GM15510 (cell line): ENCODE measurements around the gene COG1.

ENCODE experiments used
- POLR2A ChIP-seq: IDR thresholded peaks from 3 replicates; pipeline ENCODE4 v1.6.1; 2011; ENCODE audit warnings: borderline replicate concordance; ENCODE audit not compliant: insufficient read length; ENCODE audit errors: extremely low read depth

Gene COG1

DNA sequence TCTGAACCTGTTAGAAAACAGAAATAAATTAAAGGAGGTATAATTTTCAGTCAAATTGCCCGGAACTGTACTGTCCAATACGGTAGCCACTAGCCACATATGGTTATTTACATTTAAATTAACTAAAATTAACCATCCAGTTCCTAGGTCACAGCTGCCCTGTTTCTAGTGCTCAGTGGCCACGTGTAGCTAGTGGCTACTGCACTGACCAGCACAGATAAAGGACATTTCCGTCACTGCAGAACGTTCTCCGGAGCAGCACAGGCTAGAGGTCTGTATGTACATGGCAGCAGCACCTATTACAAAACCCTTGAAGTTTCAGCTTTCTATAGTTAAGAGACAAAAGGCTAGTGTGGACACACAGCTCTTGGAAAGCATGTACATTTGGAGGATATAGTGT lies 35.1 kb downstream of the COG1 start:
- no peak for TF ChIP-seq POLR2A

DNA sequence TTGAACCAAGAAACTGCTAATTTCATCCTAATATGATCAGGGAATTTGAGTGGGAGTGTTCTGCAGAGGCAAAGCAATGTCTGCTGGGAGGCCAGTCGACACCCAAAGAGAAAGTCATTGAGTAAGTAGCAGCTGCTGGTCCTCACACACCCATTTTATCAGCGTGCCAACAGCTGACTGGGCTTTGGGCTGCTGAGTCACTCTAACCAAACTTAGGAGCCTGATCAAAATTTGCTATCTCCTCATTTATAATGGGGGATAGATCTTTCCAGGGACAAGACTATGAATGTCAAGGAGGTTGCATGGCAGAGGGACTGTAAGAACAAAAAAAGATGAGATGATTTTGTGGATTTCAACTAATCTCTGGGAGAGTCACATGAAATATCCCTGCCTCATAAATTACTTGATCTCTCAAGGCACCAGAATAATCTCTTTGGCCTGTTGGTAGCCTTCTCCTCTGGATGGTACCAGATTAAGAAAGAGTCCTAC lies 35.9 kb downstream of the COG1 start:
- no peak for TF ChIP-seq POLR2A

DNA sequence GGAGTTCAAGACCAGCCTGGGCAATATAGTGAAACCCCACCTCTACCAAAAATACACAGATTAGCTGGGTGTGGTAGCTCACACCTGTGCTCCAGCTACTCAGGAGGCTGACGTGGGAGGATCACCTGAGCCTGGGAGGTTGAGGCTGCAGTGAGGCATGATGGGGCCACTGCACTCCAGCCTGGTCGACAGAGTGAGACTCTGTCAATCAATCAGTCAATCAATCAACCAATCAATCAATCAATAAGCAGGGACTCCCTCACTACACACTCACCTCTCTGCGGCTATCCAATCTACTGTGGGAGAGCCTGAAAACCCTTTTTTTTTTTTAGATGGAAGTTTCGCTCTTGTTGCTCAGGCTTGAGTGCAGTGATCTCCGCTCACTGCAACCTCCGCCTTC lies 37.2 kb downstream of the COG1 start:
- no peak for TF ChIP-seq POLR2A

DNA sequence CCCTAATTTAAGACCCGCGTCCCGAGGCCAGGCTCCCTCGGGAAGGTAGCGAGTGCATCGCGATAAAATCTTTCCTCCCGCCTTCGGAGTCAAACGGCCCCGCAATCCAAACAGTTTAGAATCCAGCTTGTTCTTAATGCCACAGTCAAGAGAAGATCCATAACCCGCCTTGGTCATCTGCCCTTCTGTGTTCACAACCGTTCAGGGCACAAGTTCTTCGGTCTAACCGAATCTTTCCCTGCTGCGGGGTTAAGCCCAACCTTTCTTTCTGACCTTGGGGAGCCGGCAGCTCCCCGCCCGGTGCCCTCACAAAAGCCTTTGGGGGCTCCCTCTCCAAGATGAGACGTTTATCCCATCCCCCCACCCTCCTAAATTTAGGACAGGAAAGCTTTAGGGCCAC lies 38.5 kb downstream of the COG1 start:
- TF ChIP-seq POLR2A = no peak

DNA sequence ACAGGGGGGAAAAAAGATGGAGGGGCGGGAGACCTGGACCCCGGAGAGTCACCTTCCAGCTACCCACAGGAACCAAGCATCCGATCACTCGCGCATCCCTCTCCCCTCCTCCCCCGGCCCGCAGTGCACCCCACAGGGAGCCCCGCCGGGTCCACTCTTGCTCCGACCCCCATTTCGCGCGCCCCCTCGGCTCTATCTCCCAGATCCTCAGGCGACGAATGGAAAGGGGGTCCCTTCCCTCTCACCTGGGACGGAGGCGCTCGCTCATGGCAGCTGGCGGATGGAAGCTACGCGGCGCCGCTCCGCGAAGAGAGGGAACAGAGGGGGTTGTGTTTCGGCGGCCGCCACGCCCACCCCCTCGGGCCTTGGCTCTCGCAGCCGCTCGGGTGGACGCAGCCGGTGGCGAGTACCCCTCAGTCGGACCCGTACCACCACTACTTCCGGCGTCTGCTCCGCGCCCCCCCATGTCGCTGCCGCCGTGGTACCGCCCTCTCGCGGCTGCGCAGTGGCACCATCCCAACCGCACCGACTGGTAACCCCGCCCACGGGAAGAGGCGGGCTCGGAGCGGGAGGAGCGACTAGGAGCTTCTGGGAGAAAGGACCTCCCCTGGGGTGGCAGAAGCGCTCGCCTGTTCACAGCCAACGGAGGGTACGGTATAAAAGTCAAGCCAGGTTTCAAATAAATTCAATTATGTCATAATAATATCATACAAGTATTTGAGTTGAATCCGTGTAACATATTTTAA lies 39.2 kb downstream of the COG1 start:
- peak; percentile 77 for TF ChIP-seq POLR2A

DNA sequence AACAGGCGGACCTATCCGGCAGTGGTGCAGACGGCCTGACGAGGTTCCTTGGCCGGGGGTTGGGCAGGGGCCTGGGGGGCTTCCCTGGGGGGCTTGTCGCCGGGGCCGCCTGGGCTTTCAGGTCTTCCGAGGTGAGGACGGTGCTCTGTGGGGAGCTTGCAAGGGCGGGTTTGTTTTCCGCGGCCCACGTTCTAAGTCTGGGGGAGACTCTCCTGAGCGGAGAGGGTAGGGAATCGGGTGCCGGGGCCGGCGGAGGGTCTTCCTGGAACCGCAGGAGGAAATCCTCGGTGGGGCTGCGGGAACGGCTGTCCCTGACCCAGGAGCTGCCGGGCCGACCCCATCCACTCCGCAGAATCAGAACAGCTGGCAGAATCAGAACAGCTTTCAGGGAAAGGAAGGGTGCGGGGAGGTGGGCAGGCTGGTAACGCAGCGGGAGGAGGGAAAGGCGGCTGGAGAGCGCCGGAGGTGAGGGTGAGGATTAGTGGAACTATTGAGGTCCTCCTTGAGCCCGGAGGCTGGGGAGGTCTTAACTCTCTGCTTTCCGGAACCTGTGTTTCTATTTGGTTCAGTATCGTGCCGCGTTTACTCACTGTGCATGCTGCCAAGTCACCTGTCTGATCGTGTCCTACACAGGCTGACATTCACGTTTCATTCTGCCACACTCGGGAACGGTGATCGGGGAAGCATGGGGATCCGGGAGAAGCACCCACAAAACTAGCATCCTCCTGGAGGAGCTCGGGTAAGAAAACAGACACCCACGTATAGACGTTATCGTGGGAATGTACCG lies 39.9 kb downstream of the COG1 start:
- no peak for TF ChIP-seq POLR2A

DNA sequence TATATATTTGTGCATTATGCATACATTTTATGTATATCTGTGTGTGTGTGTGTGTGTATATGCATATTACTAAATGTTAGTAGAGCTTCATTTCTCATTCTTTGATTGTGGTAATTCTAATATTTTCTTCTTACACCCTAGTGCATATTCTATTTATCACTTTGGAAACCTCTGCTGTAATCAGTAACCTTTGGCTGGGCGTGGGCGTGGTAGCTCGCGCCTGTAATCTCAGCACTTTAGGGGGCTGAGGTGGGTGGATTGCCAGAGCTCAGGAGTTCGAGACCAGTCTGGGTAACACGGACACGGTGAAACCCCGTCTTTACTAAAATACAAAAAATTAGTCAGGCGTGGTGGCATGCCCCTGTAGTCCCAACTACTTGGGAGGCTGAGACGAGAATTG lies 41.9 kb downstream of the COG1 start:
- no peak for TF ChIP-seq POLR2A

DNA sequence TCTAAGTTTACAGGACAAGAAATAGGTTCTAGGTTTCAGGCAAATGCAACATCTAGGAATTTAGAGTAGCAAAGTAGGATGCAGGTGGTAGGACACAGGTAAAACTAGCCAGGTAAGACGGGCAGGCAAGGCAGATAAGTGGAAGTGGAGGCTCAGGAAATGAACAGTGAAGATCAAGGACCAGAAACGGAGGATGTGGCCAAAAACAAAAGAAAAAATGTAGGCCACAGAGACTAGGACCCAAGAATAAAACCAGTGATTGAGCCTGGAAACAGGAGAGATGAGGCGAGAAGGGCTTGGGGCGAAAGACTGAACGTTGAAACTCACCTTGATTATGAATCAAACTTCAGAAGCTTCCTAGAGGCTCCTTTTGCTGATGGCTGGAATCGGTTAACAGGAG lies 44.9 kb downstream of the COG1 start:
- no peak for TF ChIP-seq POLR2A

DNA sequence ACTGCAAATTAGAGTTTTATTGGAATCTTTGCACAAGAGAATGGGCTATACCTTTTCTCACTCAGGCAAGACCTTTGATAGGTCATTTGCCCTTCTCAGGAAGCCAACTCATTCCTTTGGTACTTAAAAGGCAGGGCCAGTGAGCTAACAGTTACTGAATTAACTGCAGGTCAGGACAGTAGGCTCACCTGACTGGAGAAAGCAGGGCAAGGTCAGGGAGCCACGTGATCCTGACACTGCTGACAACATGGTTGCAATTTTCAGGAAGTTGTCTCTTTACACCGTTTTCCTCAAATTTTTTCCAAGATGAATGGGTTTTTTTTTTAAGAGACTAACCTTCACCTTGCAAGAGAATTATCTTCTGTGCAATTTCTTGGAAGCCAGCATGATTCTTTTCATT lies 47.7 kb downstream of the COG1 start:
- no peak for TF ChIP-seq POLR2A

DNA sequence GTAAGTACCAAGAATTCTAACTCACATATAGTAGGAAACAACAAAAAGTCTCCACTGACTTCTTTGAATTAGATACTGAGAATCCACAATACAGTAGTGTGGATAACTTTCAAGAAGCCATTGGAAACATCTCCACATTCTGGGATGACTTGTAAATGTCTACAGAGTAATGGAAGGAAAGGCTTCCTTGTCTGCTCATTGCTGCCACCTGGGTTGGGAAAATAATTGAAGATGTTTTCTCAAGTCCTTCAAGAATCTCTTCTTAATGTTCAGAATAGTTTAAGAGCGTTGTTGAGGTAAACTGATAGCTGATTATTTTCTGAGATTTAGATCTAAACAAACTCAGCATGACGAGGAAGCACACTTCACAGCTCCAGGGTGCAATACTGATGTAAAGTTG lies 54.9 kb downstream of the COG1 start:
- TF ChIP-seq POLR2A = no peak

DNA sequence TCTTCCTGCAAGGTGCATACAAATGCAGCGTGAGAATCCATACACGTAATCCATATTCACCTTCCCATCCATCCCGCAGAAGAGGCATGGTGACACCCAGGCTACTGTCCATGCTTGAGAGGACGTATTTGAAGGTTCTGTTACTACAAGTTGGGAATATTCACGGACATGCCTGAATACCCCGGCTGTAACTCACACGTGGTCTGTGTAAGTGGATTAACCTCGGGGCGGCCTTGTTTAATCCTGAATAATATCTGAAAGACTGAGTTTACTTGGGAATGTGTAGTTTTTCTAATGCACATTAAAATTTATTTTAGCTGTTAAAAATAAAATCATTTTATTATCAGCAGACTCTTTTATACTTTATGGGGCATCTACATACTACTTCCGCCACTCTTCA lies 55.7 kb downstream of the COG1 start:
- no peak for TF ChIP-seq POLR2A

DNA sequence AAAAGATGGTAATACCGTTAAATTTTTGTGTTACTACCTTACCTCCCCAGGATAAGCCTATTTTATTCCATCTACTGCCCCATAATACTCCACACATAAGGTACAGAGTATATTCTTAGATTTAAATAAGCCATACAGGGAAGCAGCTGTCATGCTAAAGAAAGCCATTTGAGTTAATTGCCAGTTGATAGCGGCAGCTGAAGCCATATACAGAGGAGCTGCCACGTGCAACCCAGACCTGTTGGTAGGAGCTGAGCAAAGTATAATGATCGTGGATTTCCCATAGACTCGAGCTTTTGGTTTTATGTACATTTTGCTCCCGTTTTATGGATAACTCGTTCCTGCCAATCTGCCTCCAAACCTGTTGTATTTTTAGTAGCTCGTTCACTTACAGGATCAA lies 56.8 kb downstream of the COG1 start:
- no peak for TF ChIP-seq POLR2A

DNA sequence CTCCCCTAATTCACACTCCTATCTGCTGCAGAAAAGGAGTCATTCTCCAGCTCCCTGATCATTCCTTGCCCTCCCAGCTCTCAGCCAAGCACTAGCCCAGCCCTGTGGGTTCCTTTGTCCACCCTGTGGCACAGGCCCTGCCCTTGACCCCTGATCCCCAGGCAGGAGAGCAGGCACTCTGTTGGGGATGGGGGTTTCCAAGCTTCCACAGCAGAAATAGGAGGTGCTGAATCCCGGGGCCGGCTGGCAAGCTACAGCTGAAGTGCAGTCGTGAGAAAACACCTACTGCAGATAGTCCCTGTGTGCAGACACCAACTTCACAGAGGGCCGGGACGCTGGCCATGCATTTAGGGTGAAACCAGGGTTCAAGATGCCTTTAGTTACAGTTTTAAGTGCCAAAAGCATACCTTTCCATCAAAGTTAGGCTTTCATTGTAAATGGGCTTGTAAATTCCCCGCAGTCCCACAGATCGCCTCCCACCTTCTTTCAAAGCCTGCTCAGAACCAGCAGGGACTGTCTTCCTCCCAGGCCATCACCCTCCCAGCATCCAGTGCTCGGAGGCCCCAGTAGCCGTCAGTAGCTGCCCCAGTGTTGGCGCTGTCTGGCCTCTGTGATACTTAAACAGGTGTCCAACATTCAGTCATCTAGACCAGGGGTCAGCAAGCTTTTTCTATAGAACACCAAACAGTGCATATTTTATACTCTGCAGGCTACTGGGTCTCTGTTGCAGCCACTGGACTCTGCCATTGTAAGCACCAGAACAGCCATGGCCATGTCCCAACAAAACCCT lies 58.2 kb downstream of the COG1 start:
- no peak for TF ChIP-seq POLR2A

DNA sequence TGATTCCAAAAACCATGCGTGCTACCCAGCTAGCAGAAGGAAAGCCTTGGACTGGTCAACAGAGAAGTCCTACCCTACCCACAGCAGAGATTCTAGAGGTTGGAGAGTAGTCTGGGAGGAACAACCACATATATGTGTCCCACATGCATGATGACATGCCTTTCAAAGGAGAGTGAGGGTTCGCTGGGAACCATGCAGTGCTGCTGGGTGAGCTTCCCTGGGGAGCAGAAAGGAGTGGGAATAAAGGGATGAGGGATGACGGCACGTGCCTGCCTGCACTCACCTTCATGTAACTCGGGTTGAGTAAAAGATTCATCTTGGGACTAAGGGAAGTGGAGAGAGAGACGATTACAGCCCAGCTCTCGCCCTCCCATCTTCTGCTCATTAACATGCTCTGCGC lies 59.0 kb downstream of the COG1 start:
- no peak for TF ChIP-seq POLR2A

DNA sequence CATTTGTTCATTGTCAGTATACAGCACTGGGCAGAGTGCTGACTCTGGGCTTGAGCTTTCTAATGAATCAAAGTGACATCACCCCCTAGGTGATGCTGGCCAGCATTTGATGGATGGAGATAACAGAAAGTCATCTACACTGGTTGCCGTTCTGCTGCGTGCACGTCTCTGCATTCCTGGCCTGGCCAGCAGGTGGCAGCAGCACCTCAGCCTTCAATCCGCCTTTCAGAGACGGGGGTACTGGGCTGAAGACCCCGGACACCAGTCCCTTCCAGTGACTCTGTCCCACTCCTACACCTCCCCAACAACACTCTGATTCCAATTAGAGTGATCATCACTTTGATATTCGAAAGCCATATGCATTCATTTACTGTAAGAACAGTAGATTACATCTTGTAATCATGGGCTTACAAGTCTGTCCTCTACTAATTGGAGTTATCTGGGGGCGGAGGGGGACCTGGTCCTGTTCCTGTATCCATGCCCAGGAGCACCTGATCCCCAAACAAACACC lies 62.9 kb downstream of the COG1 start:
- no peak for TF ChIP-seq POLR2A
